Ovary (tissue), 9 donors: Measurements from ENCODE around the gene PBX4. TPM values are rescaled to one million over a fixed set of nuclear protein-coding genes. Genes with fewer than 3 reads are reported as not detected.
"Not testable (repeated sequence)": the region's sequence is repeated elsewhere in the genome, so short reads cannot be mapped to it uniquely, and the experiment has no call there.

ENCODE experiments used
- DNase-seq, 5 donors: peaks; one replicate each; pipeline ENCODE4 v3.0.0-alpha.2; 2019 to 2020
- H3K27ac ChIP-seq, 2 donors: fragments of 200-600 bp; one replicate each; pipeline versions ENCODE4 v1.5.1 to v1.8.0; 2019 to 2022
- H3K27me3 ChIP-seq: fragments of 200-600 bp; one replicate; pipeline ENCODE4 v1.8.0; 2022
- H3K36me3 ChIP-seq: fragments of 200-600 bp; sonication (generic); one replicate; pipeline ENCODE4 v1.5.1; 2019
- H3K4me1 ChIP-seq: one replicate; pipeline ENCODE4 v1.8.1; 2013; ENCODE audit warnings: mild to moderate bottlenecking, moderate library complexity; ENCODE audit not compliant: insufficient read depth
- H3K4me3 ChIP-seq: fragments of 200-600 bp; sonication (generic); one replicate; pipeline ENCODE4 v1.5.1; 2017
- H3K9me3 ChIP-seq, 2 donors: fragments of 200-600 bp in 1 of 2; sonication (generic) in 1 of 2; one replicate each; pipeline versions ENCODE4 v1.5.1 to v1.8.1; 2013 to 2019; ENCODE audit warnings: mild to moderate bottlenecking in 1 of 2, moderate library complexity in 1 of 2
- EP300 ChIP-seq: sonication (generic); formaldehyde crosslinking; IDR thresholded peaks from one replicate; pipeline ENCODE4 v1.6.1; 2017; ENCODE audit warnings: antibody characterized with exemption
- POLR2A ChIP-seq: fragments of 450-650 bp; IDR thresholded peaks from one replicate; pipeline ENCODE4 v1.6.1; 2017; ENCODE audit warnings: antibody characterized with exemption, mild to moderate bottlenecking, moderate library complexity
- WGBS, 3 donors: extraction: QIAGEN DNeasy Blood & Tissue Kit in 1 of 3; methylation state at CpG; one replicate each; pipeline versions ENCODE4 v1.1.5 to v1.1.7; 2013 to 2017; 5-methylcytosine and 5-hydroxymethylcytosine counted together
- intact Hi-C, 4 donors: fragments of 100-400 bp; cut with DNase I; formaldehyde crosslinking; loops; one replicate each; pipeline versions ENCODE4 v1.11.0 to v1.15.1; 2022 to 2023
- polyA plus RNA-seq, 2 donors: library from polyadenylated mRNA; stranded (reverse); fragments of 200-250 nt in 1 of 2; fragments of 350-450 nt in 1 of 2; fragmentation: Illumina TruSeq in 1 of 2; extraction: RNeasy Lipid Tissue Mini Kit (QIAGEN cat#74804) in 1 of 2; gene quantifications; one replicate each; pipeline ENCODE4 v1.2.3, GENCODE V29; 2013 to 2014
- total RNA-seq, 7 donors: library from RNA; depleted of rRNA in 2 of 7; stranded (reverse); fragments of >200 nt in 2 of 7; fragmentation: NEBNext Ultra II Directional in 3 of 7; extraction: Animal tissue kit (Norgen Biotek cat#: 25700) in 3 of 7; gene quantifications; one replicate each; pipeline versions ENCODE4 v1.1.0 to v1.2.4, GENCODE V29; 2016 to 2023
- TF ChIP-seq, protein P1 (sequence below), 3 donors: fragments of 450-650 bp in 2 of 3; fragments of 200-600 bp in 1 of 3; IDR thresholded peaks; one replicate each; pipeline versions ENCODE4 v1.5.1 to v1.8.0; 2016 to 2022; ENCODE audit warnings: antibody characterized with exemption in 3 of 3, mild to moderate bottlenecking in 1 of 3
- donor health status: DM: no; HTN: no; CAD: no; lungs with moderate emphysema.
- donor health status: DM: no; HTN: no; CAD: no.
- donor health status: Bipolar disorder and iron deficiency.
- donor health status: DM: yes; HTN: yes; CAD: no.
- donor health status: DM: no; HTN: no; CAD: no.
- donor health status: DM: yes; HTN: yes; CAD: no.

PBX4 gene
- total and polyA plus RNA-seq, 9 donors = 0.73 to 4.4 (median 3.2) TPM

- Histone ChIP-seq H3K27ac (no peak overlapping the region), H3K36me3 (no peaks in the 10 kb centered on the region), H3K4me3 (no peak overlapping the region), H3K27me3 (no peaks in the 10 kb centered on the region), H3K4me1 (peaks cover 7% of the 10 kb centered on the region), H3K9me3 (no peaks in the 10 kb centered on the region)
- no peak for DNase-seq
- intact Hi-C loops = no loop called here
- TF ChIP-seq EP300 (no peak), POLR2A (no peak)
- TF ChIP-seq, protein P1, sequence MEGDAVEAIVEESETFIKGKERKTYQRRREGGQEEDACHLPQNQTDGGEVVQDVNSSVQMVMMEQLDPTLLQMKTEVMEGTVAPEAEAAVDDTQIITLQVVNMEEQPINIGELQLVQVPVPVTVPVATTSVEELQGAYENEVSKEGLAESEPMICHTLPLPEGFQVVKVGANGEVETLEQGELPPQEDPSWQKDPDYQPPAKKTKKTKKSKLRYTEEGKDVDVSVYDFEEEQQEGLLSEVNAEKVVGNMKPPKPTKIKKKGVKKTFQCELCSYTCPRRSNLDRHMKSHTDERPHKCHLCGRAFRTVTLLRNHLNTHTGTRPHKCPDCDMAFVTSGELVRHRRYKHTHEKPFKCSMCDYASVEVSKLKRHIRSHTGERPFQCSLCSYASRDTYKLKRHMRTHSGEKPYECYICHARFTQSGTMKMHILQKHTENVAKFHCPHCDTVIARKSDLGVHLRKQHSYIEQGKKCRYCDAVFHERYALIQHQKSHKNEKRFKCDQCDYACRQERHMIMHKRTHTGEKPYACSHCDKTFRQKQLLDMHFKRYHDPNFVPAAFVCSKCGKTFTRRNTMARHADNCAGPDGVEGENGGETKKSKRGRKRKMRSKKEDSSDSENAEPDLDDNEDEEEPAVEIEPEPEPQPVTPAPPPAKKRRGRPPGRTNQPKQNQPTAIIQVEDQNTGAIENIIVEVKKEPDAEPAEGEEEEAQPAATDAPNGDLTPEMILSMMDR (IDR thresholded peaks at IDR 0.05) = no peak
- WGBS, 3 donors = 84 to 94% (median 93%) methylated on average over 3 of the region's 3 CpGs
Observed at GRCh38 chr19:19615086-19615485, 3.4 kb downstream of the PBX4 start.

- intact Hi-C loops = no loop called here
- H3K36me3 ChIP-seq = no peaks in the 10 kb centered on the region
- WGBS, 3 donors = 86 to 90% (median 88%) methylated on average over 4 of the region's 4 CpGs
- no peaks in the 10 kb centered on the region for H3K27me3 ChIP-seq
- no peak overlapping the region for H3K4me3 ChIP-seq
- TF ChIP-seq EP300 = no peak
- TF ChIP-seq, protein P1 (IDR thresholded peaks at IDR 0.05) = no peak
- TF ChIP-seq POLR2A = no peak
- H3K27ac ChIP-seq = no peak overlapping the region
- no peak for DNase-seq
- H3K4me1 ChIP-seq = peaks cover 3% of the 10 kb centered on the region
- H3K9me3 ChIP-seq = no peaks in the 10 kb centered on the region
Observed at GRCh38 chr19:19613506-19613905, 5.0 kb downstream of the PBX4 start.

DNA sequence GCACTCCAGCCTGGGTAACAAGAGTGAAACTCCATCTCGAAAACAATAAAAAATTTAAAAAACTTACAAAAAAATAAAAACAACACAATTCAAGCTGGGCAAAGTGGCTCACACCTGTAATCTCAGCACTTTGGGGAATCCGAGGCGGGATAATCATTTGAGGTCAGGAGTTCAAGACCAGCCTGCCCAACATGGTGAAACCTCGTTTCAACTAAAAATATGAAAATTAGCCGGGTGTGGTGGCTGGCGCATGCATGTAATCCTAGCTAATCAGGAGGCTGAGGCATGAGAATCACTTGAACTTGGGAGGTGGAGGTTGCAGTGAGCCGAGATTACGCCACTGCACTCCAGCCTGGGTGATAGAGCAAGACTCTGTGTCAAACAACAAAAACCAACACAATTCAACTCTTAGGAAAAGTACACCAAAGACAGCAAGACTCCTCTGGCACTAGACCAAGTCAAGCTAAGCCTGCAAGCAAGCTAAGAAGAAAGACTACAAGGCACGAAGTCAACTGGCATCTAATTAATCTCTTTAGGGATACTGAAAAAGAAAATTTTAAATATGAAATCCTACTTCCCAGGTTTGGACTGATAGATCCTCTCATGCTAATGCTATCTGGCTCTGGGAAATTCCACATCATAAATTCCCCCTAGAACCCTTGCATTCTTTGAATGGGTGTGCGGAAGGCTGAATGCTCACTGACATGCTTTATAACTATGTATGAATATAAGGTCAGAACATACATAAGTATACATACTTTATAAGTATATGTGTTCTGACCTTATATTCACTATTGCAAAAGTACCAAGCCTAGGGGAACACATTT lies 7.9 kb downstream of the PBX4 start:
- Histone ChIP-seq H3K4me3 (no peak overlapping the region), H3K4me1 (no peaks in the 10 kb centered on the region), H3K27ac (no peak overlapping the region), H3K9me3 (no peaks in the 10 kb centered on the region), H3K27me3 (no peaks in the 10 kb centered on the region), H3K36me3 (no peaks in the 10 kb centered on the region)
- intact Hi-C loops = no loop called here
- TF ChIP-seq, protein P1 (IDR thresholded peaks at IDR 0.05) = no peak
- no peak for TF ChIP-seq EP300
- no peak for TF ChIP-seq POLR2A
- no peak for DNase-seq
- 82 to 86% (median 83%) methylated on average over 10 of the region's 10 CpGs for WGBS, 3 donors

DNA sequence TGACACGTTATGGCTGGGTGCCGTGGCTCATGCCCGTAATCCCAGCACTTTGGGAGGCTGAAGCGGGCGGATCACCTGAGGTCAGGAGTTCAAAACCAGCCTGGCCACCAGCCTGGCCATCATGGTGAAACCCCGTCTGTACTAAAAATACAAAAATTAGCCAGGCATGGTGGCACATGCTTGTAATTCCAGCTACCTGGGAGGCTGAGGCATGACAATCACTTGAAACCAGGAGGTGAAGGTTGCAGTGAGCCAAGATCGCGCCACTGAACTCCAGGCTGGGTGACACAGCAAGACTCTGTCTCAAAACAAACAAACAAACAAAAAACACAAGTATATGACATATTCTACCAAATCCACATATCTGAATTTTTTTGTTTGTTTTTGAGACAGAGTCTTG lies 11.8 kb downstream of the PBX4 start:
- H3K27ac ChIP-seq, H3K4me1 ChIP-seq, H3K9me3 ChIP-seq, H3K36me3 ChIP-seq, intact Hi-C loops, DNase-seq, H3K4me3 ChIP-seq, H3K27me3 ChIP-seq: not testable (repeated sequence)
- WGBS, 3 donors = 94 to 96% (median 96%) methylated on average over 8 of the region's 8 CpGs

GRCh38 chr19:19606021-19606420 lies 12.5 kb downstream of the PBX4 start:
- no peaks in the 10 kb centered on the region for H3K36me3 ChIP-seq
- TF ChIP-seq EP300 (no peak), POLR2A (no peak)
- TF ChIP-seq, protein P1 (IDR thresholded peaks at IDR 0.05) = no peak
- no peak overlapping the region for H3K4me3 ChIP-seq
- intact Hi-C loops = no loop called here
- H3K4me1 ChIP-seq = no peaks in the 10 kb centered on the region
- DNase-seq = no peak
- WGBS, 3 donors = 89 to 92% (median 91%) methylated on average over 1 of the region's 1 CpG
- H3K27ac ChIP-seq = no peak overlapping the region
- no peaks in the 10 kb centered on the region for H3K27me3 ChIP-seq
- no peaks in the 10 kb centered on the region for H3K9me3 ChIP-seq
